Fibroblast of the conjunctiva (primary cell): ENCODE results near the gene WNT8A.

Experiments used
- DNase-seq: peaks from one replicate; pipeline ENCODE4 v3.0.0-alpha.2; 2010; ENCODE audit warnings: low read depth

Gene WNT8A

DNA sequence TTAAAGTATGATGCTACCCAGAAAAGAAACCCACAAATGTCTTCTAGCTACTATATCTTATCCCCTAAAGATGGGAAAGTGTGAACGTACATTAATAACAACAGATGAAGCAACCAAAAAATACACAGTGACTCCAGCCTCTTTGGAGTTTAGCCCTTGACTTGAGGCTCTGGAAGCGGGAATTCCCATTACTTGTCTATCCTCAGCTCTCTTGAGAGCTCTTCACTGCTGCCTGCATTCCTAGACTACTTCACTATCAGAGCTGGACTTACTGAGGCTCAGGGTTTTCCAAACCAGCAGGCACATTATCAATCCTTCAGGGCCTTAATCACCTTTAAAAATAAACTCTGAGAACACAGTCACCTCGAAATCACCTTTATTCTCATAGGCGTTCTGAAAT, 56.4 kb downstream of the WNT8A start:
- no peak for DNase-seq
